D341Med (cell line): ENCODE data around the gene PCSK5.
A peak's percentile ranks its signal among the peaks of the same experiment; 100 is the strongest.
"Not testable (repeated sequence)": the region's sequence is repeated elsewhere in the genome, so short reads cannot be mapped to it uniquely, and the experiment has no call there.

ENCODE experiments used
- DNase-seq: peaks from one replicate; pipeline ENCODE4 v3.0.0; 2012; ENCODE audit warnings: low spot score

The PCSK5 gene

GRCh38 chr9:75889977-75890471 is 449 bp upstream of the PCSK5 start:
- peak; percentile 36 for DNase-seq

- DNase-seq: peak; percentile 18
Observed at GRCh38 chr9:75891277-75891741, 836 bp downstream of the PCSK5 start.

GRCh38 chr9:75891771-75892215 is 1.3 kb downstream of the PCSK5 start:
- peak; percentile 33 for DNase-seq

GRCh38 chr9:75892216-75892911 is 1.9 kb downstream of the PCSK5 start:
- DNase-seq: peak; percentile 38

- no peak for DNase-seq
Observed at GRCh38 chr9:75893106-75893505, 2.6 kb downstream of the PCSK5 start.

- DNase-seq: no peak
Observed at GRCh38 chr9:75894566-75894965, 4.1 kb downstream of the PCSK5 start.

GRCh38 chr9:75895112-75895511 is 4.6 kb downstream of the PCSK5 start:
- no peak for DNase-seq

- no peak for DNase-seq
Observed at GRCh38 chr9:75896193-75896592, 5.7 kb downstream of the PCSK5 start.

GRCh38 chr9:75900893-75901524 is 10.5 kb downstream of the PCSK5 start:
- DNase-seq: not testable (repeated sequence)

- no peak for DNase-seq
Observed at GRCh38 chr9:75903785-75904360, 13.4 kb downstream of the PCSK5 start.

- DNase-seq: no peak
Observed at GRCh38 chr9:75904364-75904763, 13.9 kb downstream of the PCSK5 start.

- no peak for DNase-seq
Observed at GRCh38 chr9:75906531-75906930, 16.1 kb downstream of the PCSK5 start.

GRCh38 chr9:75907329-75907728 is 16.9 kb downstream of the PCSK5 start:
- DNase-seq: no peak

GRCh38 chr9:75907923-75908322 is 17.4 kb downstream of the PCSK5 start:
- no peak for DNase-seq

- no peak for DNase-seq
Observed at GRCh38 chr9:75909776-75910175, 19.3 kb downstream of the PCSK5 start.

GRCh38 chr9:75910731-75911130 is 20.3 kb downstream of the PCSK5 start:
- DNase-seq: no peak

- no peak for DNase-seq
Observed at GRCh38 chr9:75911390-75911789, 20.9 kb downstream of the PCSK5 start.

GRCh38 chr9:75912951-75913350 is 22.5 kb downstream of the PCSK5 start:
- no peak for DNase-seq

- DNase-seq: no peak
Observed at GRCh38 chr9:75914002-75914401, 23.5 kb downstream of the PCSK5 start.

- no peak for DNase-seq
Observed at GRCh38 chr9:75914883-75915452, 24.5 kb downstream of the PCSK5 start.

GRCh38 chr9:75918154-75918553 is 27.7 kb downstream of the PCSK5 start:
- no peak for DNase-seq

GRCh38 chr9:75918909-75919308 is 28.4 kb downstream of the PCSK5 start:
- DNase-seq: no peak
